HepG2 (cell line): ENCODE measurements around the gene CD3D. TPM values are rescaled to one million over a fixed set of nuclear protein-coding genes. Genes with fewer than 3 reads are reported as not detected.

Experiments used
- ATAC-seq: fragments of 200-7000 bp; cut with Tn5 transposase; 3 replicates; pipeline ENCODE4 v1.9.1; 2020; ENCODE audit warnings: mild to moderate bottlenecking, moderate library complexity
- BruUV-seq: library from RNA; stranded (reverse); fragments of 400-500 nt; replicated peaks from 2 replicates; lab custom pipeline; 2021; lab: Mats Ljungman, UMichigan
- CTCF ChIA-PET: fragments of 300-600 bp; formaldehyde crosslinking; extraction: SDS; loops from one replicate; lab custom pipeline; 2021; ENCODE audit warnings: low total read pairs, inconsistent platforms, low intra/inter-chr PET ratio; lab: Yijun Ruan, JAX
- POLR2A ChIA-PET: fragments of 350-600 bp; sonication (Branson Sonifier 250); formaldehyde crosslinking; loops from one replicate; lab custom pipeline; 2020; ENCODE audit warnings: antibody characterized with exemption, inconsistent platforms; lab: Yijun Ruan, JAX
- DNase-seq: peaks from one replicate; pipeline ENCODE4 v3.0.0-alpha.2; 2015; ENCODE audit warnings: low spot score
- FAIRE-seq: peaks from 3 replicates; lab custom pipeline; 2011; peaks lifted over from hg19 to GRCh38; lab: Jason Lieb, UNC
- H2AFZ ChIP-seq: one replicate; pipeline ENCODE4 v1.6.1; 2011; ENCODE audit warnings: low read length, inconsistent platforms
- H3K27ac ChIP-seq: fragments of 300-600 bp; 3 replicates; pipeline ENCODE4 v1.8.0; 2011; ENCODE audit warnings: mixed run types, mild to moderate bottlenecking, mixed read lengths, low read length, inconsistent platforms; ENCODE audit not compliant: insufficient read depth; ENCODE audit errors: extremely low read length
- H3K27me3 ChIP-seq, 2 experiments: fragments of 200-600 bp in 1 of 2; 2 replicates in 1 of 2; 3 replicates in 1 of 2; pipeline versions ENCODE4 v1.6.0 to v1.8.0; 2011; ENCODE audit warnings: low read length in 2 of 2, mild to moderate bottlenecking in 2 of 2, moderate library complexity in 2 of 2, inconsistent platforms in 1 of 2; ENCODE audit not compliant: insufficient read depth in 2 of 2, control insufficient read depth in 1 of 2
- H3K36me3 ChIP-seq, 2 experiments: fragments of 200-600 bp in 1 of 2; replicated peaks in 1 of 2; 2 replicates in 1 of 2; 3 replicates in 1 of 2; pipeline versions ENCODE4 v1.5.1 to v1.8.0; 2011; ENCODE audit warnings: low read length in 2 of 2, inconsistent platforms in 1 of 2; ENCODE audit not compliant: insufficient read depth in 2 of 2, control insufficient read depth in 1 of 2
- H3K4me1 ChIP-seq: 2 replicates; pipeline ENCODE4 v1.5.1; 2012; ENCODE audit warnings: low read length, inconsistent platforms; ENCODE audit not compliant: insufficient read depth
- H3K4me2 ChIP-seq: 2 replicates; pipeline ENCODE4 v1.6.0; 2011; ENCODE audit warnings: low read depth, low read length, inconsistent platforms
- H3K4me3 ChIP-seq, 3 experiments: fragments of 200-600 bp in 1 of 3; sonication (generic), shearing (Covaris generic) in 1 of 3; replicated peaks in 1 of 3; 2 replicates each; pipeline ENCODE4 v1.5.1; 2011 to 2016; ENCODE audit warnings: low read length in 3 of 3, inconsistent platforms in 2 of 3, low read depth in 2 of 3, mild to moderate bottlenecking in 2 of 3, control low read depth in 1 of 3, mixed read lengths in 1 of 3; ENCODE audit not compliant: insufficient read depth in 1 of 3
- H3K79me2 ChIP-seq: one replicate; pipeline ENCODE4 v1.6.1; 2011; ENCODE audit warnings: low read length, inconsistent platforms; ENCODE audit not compliant: insufficient read depth
- H3K9ac ChIP-seq: 2 replicates; pipeline ENCODE4 v1.6.0; 2011; ENCODE audit warnings: mild to moderate bottlenecking, low read depth, low read length, inconsistent platforms; ENCODE audit not compliant: insufficient read depth
- H3K9me3 ChIP-seq: 2 replicates; pipeline ENCODE4 v1.5.1; 2012; ENCODE audit warnings: mild to moderate bottlenecking, low read length
- H4K20me1 ChIP-seq: 2 replicates; pipeline ENCODE4 v1.6.0; 2011; ENCODE audit warnings: inconsistent platforms, mild to moderate bottlenecking, low read length, moderate library complexity; ENCODE audit not compliant: insufficient read depth
- FOXA3 ChIP-seq: IDR thresholded peaks from 2 replicates; pipeline ENCODE4 v1.6.1; 2016; ENCODE audit warnings: missing genetic modification reagents, missing compliant biosample characterization
- HOXA5 ChIP-seq: sonication (generic); formaldehyde crosslinking; IDR thresholded peaks from 2 replicates; pipeline ENCODE4 v1.4.0; 2020; ENCODE audit warnings: missing genetic modification reagents
- KLF16 ChIP-seq, 2 experiments: sonication (generic) in 1 of 2; formaldehyde crosslinking in 1 of 2; IDR thresholded peaks; 2 replicates each; pipeline versions ENCODE4 v1.6.1 to v1.8.0; 2016 to 2023; ENCODE audit warnings: missing genetic modification reagents in 2 of 2, missing compliant biosample characterization in 1 of 2
- KMT2B ChIP-seq: IDR thresholded peaks from 2 replicates; pipeline ENCODE4 v1.6.1; 2016; ENCODE audit warnings: missing genetic modification reagents, missing compliant biosample characterization
- MAFG ChIP-seq: sonication (generic); formaldehyde crosslinking; IDR thresholded peaks from 2 replicates; pipeline ENCODE4 v1.5.1; 2020; ENCODE audit warnings: mild to moderate bottlenecking, missing genetic modification reagents
- MTA3 ChIP-seq: sonication (generic); formaldehyde crosslinking; IDR thresholded peaks from 2 replicates; pipeline ENCODE4 v1.4.0; 2020; ENCODE audit warnings: missing genetic modification reagents
- PAX8 ChIP-seq: sonication (generic); formaldehyde crosslinking; IDR thresholded peaks from 2 replicates; pipeline ENCODE4 v1.8.0; 2022; ENCODE audit warnings: mild to moderate bottlenecking, missing genetic modification reagents, borderline replicate concordance
- SMAD9 ChIP-seq: sonication (generic); formaldehyde crosslinking; IDR thresholded peaks from 2 replicates; pipeline ENCODE4 v1.5.1; 2020; ENCODE audit warnings: mild to moderate bottlenecking, missing genetic modification reagents
- TOE1 ChIP-seq: sonication (generic); formaldehyde crosslinking; IDR thresholded peaks from 2 replicates; pipeline ENCODE4 v1.4.0; 2020; ENCODE audit warnings: mild to moderate bottlenecking, missing genetic modification reagents
- TP53 ChIP-seq: sonication (generic); formaldehyde crosslinking; conservative IDR thresholded peaks from 2 replicates; pipeline ENCODE4 v1.4.0; 2020; ENCODE audit warnings: missing genetic modification reagents
- ZFYVE20 ChIP-seq: sonication (generic); formaldehyde crosslinking; IDR thresholded peaks from 2 replicates; pipeline ENCODE4 v1.8.0; 2023; ENCODE audit warnings: low read depth, mild to moderate bottlenecking, moderate library complexity, missing genetic modification reagents, borderline replicate concordance
- ZNF136 ChIP-seq: sonication (generic); formaldehyde crosslinking; IDR thresholded peaks from 2 replicates; pipeline ENCODE4 v1.8.1; 2022; ENCODE audit warnings: low read depth, mild to moderate bottlenecking, moderate library complexity, missing genetic modification reagents
- ZNF557 ChIP-seq: sonication (generic); formaldehyde crosslinking; IDR thresholded peaks from 2 replicates; pipeline ENCODE4 v1.4.0; 2020; ENCODE audit warnings: missing genetic modification reagents
- ZNF792 ChIP-seq: IDR thresholded peaks from 2 replicates; pipeline ENCODE4 v1.6.1; 2016
- WGBS: methylation state at CpG from one replicate; pipeline ENCODE4 v1.1.6; 2017; ENCODE audit warnings: low lambda C conversion rate; 5-methylcytosine and 5-hydroxymethylcytosine counted together
- in situ Hi-C: cut with HindIII; loops from 2 replicates; pipeline ENCODE4 v1.10.0; 2017; ENCODE audit warnings: low pct_unique_long_range_greater_than_20kb; ENCODE audit not compliant: extremely low pct_ligation_motif_present
- intact Hi-C: fragments of 100-400 bp; cut with micrococcal nuclease; formaldehyde crosslinking; loops from one replicate; pipeline ENCODE4 v1.10.0; 2022; ENCODE audit not compliant: unreplicated experiment
- polyA plus RNA-seq, 8 experiments: library from polyadenylated mRNA; depleted of rRNA in 3 of 8; stranded (reverse) in 7 of 8; unstranded in 1 of 8; fragments of >200 nt; fragmentation: Illumina TruSeq in 4 of 8; extraction: Trizol in 4 of 8; gene quantifications; 2 replicates each; pipeline versions ENCODE4 v1.2.1 to v1.2.3, GENCODE V29; 2011 to 2016; ENCODE audit warnings: low read depth in 4 of 8, missing spikeins in 1 of 8, mixed read lengths in 1 of 8; ENCODE audit not compliant: insufficient read depth in 1 of 8
- total RNA-seq, 5 experiments: library from RNA; depleted of rRNA; stranded (reverse); fragments of >200 nt; fragmentation: Illumina TruSeq; extraction: Trizol; gene quantifications; 2 replicates each; pipeline ENCODE4 v1.2.3, GENCODE V29; 2016; ENCODE audit warnings: low read depth in 1 of 5
- TF ChIP-seq, protein P1 (sequence below): sonication (generic); formaldehyde crosslinking; IDR thresholded peaks from 2 replicates; pipeline ENCODE4 v1.8.0; 2022; ENCODE audit warnings: mild to moderate bottlenecking, missing genetic modification reagents, borderline replicate concordance
- TF ChIP-seq, protein P2 (sequence below): sonication (generic); formaldehyde crosslinking; IDR thresholded peaks from 2 replicates; pipeline ENCODE4 v1.5.1; 2020; ENCODE audit warnings: missing genetic modification reagents, mild to moderate bottlenecking, borderline replicate concordance

Gene CD3D
- total and polyA plus RNA-seq, 2 of the 13 experiments (the other 11 are each of a cell fraction or from before 2014, with no cell fraction given), result 0.66 to 6.6 TPM

DNA sequence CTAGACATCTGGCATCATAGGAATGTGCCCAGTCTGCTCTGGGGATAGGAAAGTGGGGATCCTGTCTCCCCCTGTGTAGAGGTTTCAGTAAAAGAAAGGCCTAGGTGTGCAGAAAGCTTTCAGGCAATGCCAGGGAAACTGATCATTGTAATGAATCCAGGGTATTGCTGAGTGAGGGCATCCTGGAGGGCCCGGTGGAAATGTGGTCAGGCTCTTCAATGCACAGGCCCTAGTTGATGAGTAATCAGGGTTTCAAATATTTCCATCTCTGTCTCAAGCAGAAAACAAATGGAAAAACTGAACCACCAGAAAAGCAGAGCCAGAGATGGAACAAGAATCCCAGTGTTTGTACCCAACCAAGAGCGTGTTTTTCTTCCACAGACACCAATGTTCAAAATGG is 35.9 kb downstream of the CD3D start:
- H3K4me2 ChIP-seq, result no peak overlapping the region
- intact Hi-C loops (no loop called here), in situ Hi-C loops (no loop called here)
- H3K79me2 ChIP-seq, result no peaks in the 10 kb centered on the region
- no peak for FAIRE-seq
- H4K20me1 ChIP-seq, result no peaks in the 10 kb centered on the region
- peaks cover 0 to 34% of the 10 kb centered on the region in 2 experiments; a peak in 4 of 5 replicates for H3K27me3 ChIP-seq
- no peak for ATAC-seq
- H3K9ac ChIP-seq, result no peak overlapping the region
- BruUV-seq, result no TSS peak
- no peak for DNase-seq
- H2AFZ ChIP-seq, result no peak overlapping the region
- no peaks in the 10 kb centered on the region for H3K4me1 ChIP-seq
- no peak overlapping the region for H3K4me3 ChIP-seq
- WGBS, result 0% methylated on average over 2 of the region's 2 CpGs
- ChIA-PET CTCF (no interaction called here), POLR2A (no interaction called here)
- TF ChIP-seq MTA3 (CRISPR knock-in tag), result no peak
- TF ChIP-seq MAFG (CRISPR knock-in tag), result no peak
- no peak for TF ChIP-seq TP53 (CRISPR knock-in tag)
- no peak for TF ChIP-seq HOXA5 (CRISPR knock-in tag)
- TF ChIP-seq SMAD9 (CRISPR knock-in tag), result no peak
- no peak for TF ChIP-seq FOXA3 (CRISPR knock-in tag)
- no peak for TF ChIP-seq KMT2B (CRISPR knock-in tag)
- TF ChIP-seq, protein P1, sequence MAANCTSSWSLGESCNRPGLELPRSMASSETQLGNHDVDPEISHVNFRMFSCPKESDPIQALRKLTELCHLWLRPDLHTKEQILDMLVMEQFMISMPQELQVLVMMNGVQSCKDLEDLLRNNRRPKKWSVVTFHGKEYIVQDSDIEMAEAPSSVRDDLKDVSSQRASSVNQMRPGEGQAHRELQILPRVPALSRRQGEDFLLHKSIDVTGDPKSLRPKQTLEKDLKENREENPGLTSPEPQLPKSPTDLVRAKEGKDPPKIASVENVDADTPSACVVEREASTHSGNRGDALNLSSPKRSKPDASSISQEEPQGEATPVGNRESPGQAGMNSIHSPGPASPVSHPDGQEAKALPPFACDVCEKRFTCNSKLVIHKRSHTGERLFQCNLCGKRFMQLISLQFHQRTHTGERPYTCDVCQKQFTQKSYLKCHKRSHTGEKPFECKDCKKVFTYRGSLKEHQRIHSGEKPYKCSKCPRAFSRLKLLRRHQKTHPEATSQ (CRISPR knock-in tag), result no peak
- no peak for TF ChIP-seq ZFYVE20 (CRISPR knock-in tag)
- no peak for TF ChIP-seq PAX8
- TF ChIP-seq ZNF136, result no peak
- TF ChIP-seq, protein P2, sequence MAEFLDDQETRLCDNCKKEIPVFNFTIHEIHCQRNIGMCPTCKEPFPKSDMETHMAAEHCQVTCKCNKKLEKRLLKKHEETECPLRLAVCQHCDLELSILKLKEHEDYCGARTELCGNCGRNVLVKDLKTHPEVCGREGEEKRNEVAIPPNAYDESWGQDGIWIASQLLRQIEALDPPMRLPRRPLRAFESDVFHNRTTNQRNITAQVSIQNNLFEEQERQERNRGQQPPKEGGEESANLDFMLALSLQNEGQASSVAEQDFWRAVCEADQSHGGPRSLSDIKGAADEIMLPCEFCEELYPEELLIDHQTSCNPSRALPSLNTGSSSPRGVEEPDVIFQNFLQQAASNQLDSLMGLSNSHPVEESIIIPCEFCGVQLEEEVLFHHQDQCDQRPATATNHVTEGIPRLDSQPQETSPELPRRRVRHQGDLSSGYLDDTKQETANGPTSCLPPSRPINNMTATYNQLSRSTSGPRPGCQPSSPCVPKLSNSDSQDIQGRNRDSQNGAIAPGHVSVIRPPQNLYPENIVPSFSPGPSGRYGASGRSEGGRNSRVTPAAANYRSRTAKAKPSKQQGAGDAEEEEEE (CRISPR knock-in tag), result no peak
- no peak for TF ChIP-seq TOE1 (CRISPR knock-in tag)
- TF ChIP-seq ZNF557 (CRISPR knock-in tag), result no peak
- no peak for TF ChIP-seq KLF16 (CRISPR knock-in tag; IDR thresholded peaks at IDR 0.05)
- no peak for TF ChIP-seq ZNF792 (CRISPR knock-in tag)
- H3K36me3 ChIP-seq, result no peaks in the 10 kb centered on the region
- no peaks in the 10 kb centered on the region for H3K9me3 ChIP-seq
- no peak overlapping the region for H3K27ac ChIP-seq
